HEK293 (cell line): Measurements from ENCODE around the gene PRPF19.

Experiments used
- CTCF ChIA-PET: fragments of 350-600 bp; formaldehyde crosslinking; extraction: SDS; loops from one replicate; lab custom pipeline; 2021; ENCODE audit warnings: antibody characterized with exemption; lab: Yijun Ruan, JAX
- POLR2A ChIA-PET: fragments of 300-600 bp; formaldehyde crosslinking; extraction: SDS; loops from one replicate; lab custom pipeline; 2020; ENCODE audit warnings: antibody characterized with exemption, inconsistent platforms; lab: Yijun Ruan, JAX
- H3K27ac ChIP-seq: fragments of 200-500 bp; sonication (Bioruptor generic); 2 replicates; pipeline ENCODE4 v1.5.1; 2014; ENCODE audit warnings: low read depth, low read length, control low read depth, inconsistent platforms; ENCODE audit errors: extremely low read depth
- H3K36me3 ChIP-seq, 2 experiments: fragments of 200-500 bp in 1 of 2; sonication (Bioruptor generic) in 1 of 2; 1 replicate in 1 of 2; 2 replicates in 1 of 2; pipeline ENCODE4 v1.5.1; 2014 to 2017; ENCODE audit warnings: inconsistent platforms in 2 of 2, low read length in 2 of 2; ENCODE audit not compliant: control insufficient read depth in 2 of 2, insufficient read depth in 1 of 2
- H3K4me1 ChIP-seq: fragments of 200-500 bp; sonication (Bioruptor generic); 2 replicates; pipeline ENCODE4 v1.5.1; 2014; ENCODE audit warnings: mild to moderate bottlenecking, low read length, inconsistent platforms; ENCODE audit not compliant: control insufficient read depth, insufficient read depth
- H3K4me3 ChIP-seq: 2 replicates; pipeline ENCODE4 v1.5.1; 2011; ENCODE audit warnings: low read depth, mild to moderate bottlenecking, control low read depth, low read length, moderate library complexity
- H3K9me3 ChIP-seq: fragments of 200-500 bp; sonication (Bioruptor generic); 2 replicates; pipeline ENCODE4 v1.5.1; 2014; ENCODE audit warnings: low read depth, low read length, inconsistent platforms; ENCODE audit not compliant: control insufficient read depth, insufficient read depth
- IKZF3 ChIP-seq: fragments of 450-650 bp; IDR thresholded peaks from 2 replicates; pipeline ENCODE4 v1.5.0; 2018; ENCODE audit warnings: missing biosample characterization, mild to moderate bottlenecking, missing genetic modification characterization, moderate library complexity
- PRDM1 ChIP-seq: fragments of 450-650 bp; formaldehyde crosslinking; IDR thresholded peaks from 2 replicates; pipeline ENCODE4; 2016; ENCODE audit warnings: missing biosample characterization, missing genetic modification characterization
- ZBTB17 ChIP-seq: fragments of 450-650 bp; formaldehyde crosslinking; IDR thresholded peaks from 2 replicates; pipeline ENCODE4 v1.5.1; 2016; ENCODE audit warnings: missing biosample characterization, missing genetic modification characterization
- ZNF16 ChIP-seq: fragments of 450-650 bp; formaldehyde crosslinking; IDR thresholded peaks from 2 replicates; pipeline ENCODE4 v1.5.1; 2016; ENCODE audit warnings: low read depth, missing biosample characterization, missing genetic modification characterization
- ZNF174 ChIP-seq: fragments of 450-650 bp; formaldehyde crosslinking; IDR thresholded peaks from 2 replicates; pipeline ENCODE4 v1.5.0; 2017; ENCODE audit warnings: missing biosample characterization, mild to moderate bottlenecking, missing genetic modification characterization
- ZNF184 ChIP-seq: fragments of 450-650 bp; IDR thresholded peaks from 2 replicates; pipeline ENCODE4 v1.5.1; 2018; ENCODE audit warnings: missing biosample characterization, mild to moderate bottlenecking, missing genetic modification characterization
- ZNF202 ChIP-seq: fragments of 450-650 bp; formaldehyde crosslinking; IDR thresholded peaks from 2 replicates; pipeline ENCODE4 v1.5.1; 2016; ENCODE audit warnings: missing biosample characterization, missing genetic modification characterization, borderline replicate concordance
- ZNF23 ChIP-seq: fragments of 450-650 bp; formaldehyde crosslinking; IDR thresholded peaks from 2 replicates; pipeline ENCODE4 v1.5.1; 2016; ENCODE audit warnings: missing biosample characterization, missing genetic modification characterization, borderline replicate concordance
- ZNF324 ChIP-seq: fragments of 450-650 bp; formaldehyde crosslinking; IDR thresholded peaks from 2 replicates; pipeline ENCODE4 v1.5.1; 2016; ENCODE audit warnings: missing biosample characterization, missing genetic modification characterization
- ZNF600 ChIP-seq: fragments of 450-650 bp; formaldehyde crosslinking; IDR thresholded peaks from 2 replicates; pipeline ENCODE4 v1.5.1; 2016; ENCODE audit warnings: missing biosample characterization, missing genetic modification characterization
- ZNF670 ChIP-seq: fragments of 450-650 bp; formaldehyde crosslinking; IDR thresholded peaks from 2 replicates; pipeline ENCODE4 v1.5.1; 2016; ENCODE audit warnings: missing biosample characterization, missing genetic modification characterization, low read depth
- TF ChIP-seq, protein P1 (sequence below): IDR thresholded peaks from 2 replicates; pipeline ENCODE4 v1.6.1; 2011; ENCODE audit warnings: mild to moderate bottlenecking, low read depth, low read length, borderline replicate concordance
- TF ChIP-seq, protein P2 (sequence below): fragments of 450-650 bp; formaldehyde crosslinking; IDR thresholded peaks from 2 replicates; pipeline ENCODE4 v1.5.1; 2016; ENCODE audit warnings: missing biosample characterization, missing genetic modification characterization
- TF ChIP-seq, protein P3 (sequence below): fragments of 450-650 bp; formaldehyde crosslinking; IDR thresholded peaks from 2 replicates; pipeline ENCODE4 v1.5.1; 2016; ENCODE audit warnings: missing biosample characterization, missing genetic modification characterization
- TF ChIP-seq, protein P4 (sequence below): fragments of 450-650 bp; formaldehyde crosslinking; IDR thresholded peaks from 2 replicates; pipeline ENCODE4 v1.5.1; 2016; ENCODE audit warnings: missing biosample characterization, missing genetic modification characterization
- TF ChIP-seq, protein P5 (sequence below): fragments of 450-650 bp; formaldehyde crosslinking; IDR thresholded peaks from 2 replicates; pipeline ENCODE4 v1.5.1; 2017; ENCODE audit warnings: missing biosample characterization, missing genetic modification characterization

Gene PRPF19

DNA sequence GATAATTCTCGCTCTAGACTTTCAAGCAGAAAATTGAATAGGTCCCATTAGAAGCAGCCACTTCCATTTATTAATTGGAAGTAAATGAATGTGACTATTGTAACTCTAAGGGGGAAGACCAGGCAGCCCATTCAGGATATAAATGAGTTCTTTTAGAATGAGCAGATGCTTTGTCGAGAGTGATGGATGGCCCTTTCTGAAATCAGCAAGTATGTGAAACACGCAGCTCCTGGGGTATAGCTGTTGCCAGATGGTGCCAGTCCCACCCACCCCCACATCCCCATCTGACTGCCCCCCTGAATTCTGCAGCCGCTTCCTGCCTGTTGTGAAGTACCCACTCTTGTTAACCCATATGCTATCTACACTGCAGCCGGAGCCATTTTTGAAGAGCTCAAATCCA is 41.9 kb upstream of the PRPF19 start (continued):
- TF ChIP-seq, protein P1, sequence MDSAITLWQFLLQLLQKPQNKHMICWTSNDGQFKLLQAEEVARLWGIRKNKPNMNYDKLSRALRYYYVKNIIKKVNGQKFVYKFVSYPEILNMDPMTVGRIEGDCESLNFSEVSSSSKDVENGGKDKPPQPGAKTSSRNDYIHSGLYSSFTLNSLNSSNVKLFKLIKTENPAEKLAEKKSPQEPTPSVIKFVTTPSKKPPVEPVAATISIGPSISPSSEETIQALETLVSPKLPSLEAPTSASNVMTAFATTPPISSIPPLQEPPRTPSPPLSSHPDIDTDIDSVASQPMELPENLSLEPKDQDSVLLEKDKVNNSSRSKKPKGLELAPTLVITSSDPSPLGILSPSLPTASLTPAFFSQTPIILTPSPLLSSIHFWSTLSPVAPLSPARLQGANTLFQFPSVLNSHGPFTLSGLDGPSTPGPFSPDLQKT, result no peak
- TF ChIP-seq ZNF16 (tag by site-specific recombination) (no peak), ZNF202 (no peak)

DNA sequence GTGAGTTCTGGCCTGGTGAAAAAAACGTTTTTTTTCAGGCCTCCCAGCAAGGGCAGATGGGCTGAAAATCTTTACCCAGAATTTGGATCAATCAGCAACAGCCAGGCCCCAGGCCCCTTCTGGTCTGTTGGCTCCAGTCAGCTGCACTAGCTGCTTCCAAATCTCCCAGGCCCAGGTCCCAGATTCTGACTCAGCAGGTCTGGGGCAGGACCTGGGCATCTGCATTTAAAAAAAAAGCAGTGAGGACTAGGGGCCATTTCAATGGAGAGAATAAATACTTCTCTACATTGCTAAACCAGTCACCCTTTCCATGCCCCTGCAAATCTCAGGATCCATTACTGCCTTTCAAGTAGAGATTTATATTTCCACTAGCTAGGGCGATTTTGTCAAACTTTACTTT is 41.3 kb upstream of the PRPF19 start:
- H3K27ac ChIP-seq, result no peak overlapping the region
- no peak overlapping the region for H3K4me3 ChIP-seq
- ChIA-PET POLR2A (no interaction called here), CTCF (interaction anchor here (0.6 kb wide), 1 partner anchor 244 kb away, joined by 3 read pairs; no protein-coding TSS in a partner anchor)
- TF ChIP-seq, protein P2, sequence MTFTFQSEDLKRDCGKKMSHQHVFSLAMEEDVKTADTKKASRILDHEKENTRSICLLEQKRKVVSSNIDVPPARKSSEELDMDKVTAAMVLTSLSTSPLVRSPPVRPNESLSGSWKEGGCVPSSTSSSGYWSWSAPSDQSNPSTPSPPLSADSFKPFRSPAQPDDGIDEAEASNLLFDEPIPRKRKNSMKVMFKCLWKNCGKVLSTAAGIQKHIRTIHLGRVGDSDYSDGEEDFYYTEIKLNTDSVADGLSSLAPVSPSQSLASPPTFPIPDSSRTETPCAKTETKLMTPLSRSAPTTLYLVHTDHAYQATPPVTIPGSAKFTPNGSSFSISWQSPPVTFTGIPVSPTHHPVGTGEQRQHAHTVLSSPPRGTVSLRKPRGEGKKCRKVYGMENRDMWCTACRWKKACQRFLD (tag by site-specific recombination), result no peak
- TF ChIP-seq ZNF670 (tag by site-specific recombination), result no peak
- TF ChIP-seq ZNF324 (tag by site-specific recombination), result no peak
- no peak for TF ChIP-seq ZNF600 (tag by site-specific recombination)
- no peak for TF ChIP-seq ZBTB17 (tag by site-specific recombination)
- no peaks in the 10 kb centered on the region for H3K4me1 ChIP-seq
- H3K9me3 ChIP-seq, result no peaks in the 10 kb centered on the region
- H3K36me3 ChIP-seq, result no peaks in the 10 kb centered on the region

DNA sequence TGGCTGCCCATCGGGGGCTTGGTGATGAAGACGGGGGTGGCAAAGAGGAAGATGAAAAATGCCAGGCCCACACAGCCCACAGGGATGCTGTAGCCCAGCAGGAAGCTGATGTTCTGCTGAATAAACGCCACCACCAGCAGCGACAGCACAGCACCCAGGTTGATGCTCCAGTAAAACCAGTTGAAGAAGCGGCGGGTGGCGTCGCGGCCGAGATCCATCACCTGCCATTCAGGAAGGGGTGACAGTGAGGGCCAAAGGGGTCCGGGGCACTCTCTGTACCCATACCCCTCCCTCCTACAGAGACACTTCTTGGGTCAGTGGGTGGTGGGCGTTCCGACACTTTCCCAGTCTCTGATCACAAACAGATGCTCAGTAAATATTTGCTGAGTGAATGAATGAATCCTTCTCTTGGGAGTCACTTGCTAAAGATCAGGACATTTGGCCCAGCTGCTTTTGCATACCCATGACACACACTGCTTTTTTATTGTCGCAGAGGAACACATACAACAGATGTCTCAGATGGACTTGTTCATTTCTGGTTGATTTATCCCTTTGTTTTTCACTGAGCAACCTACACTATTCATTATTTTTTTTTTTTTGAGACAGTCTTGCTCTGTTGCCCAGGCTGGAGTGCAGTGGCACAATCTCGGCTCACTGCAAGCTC is 40.3 kb upstream of the PRPF19 start:
- H3K36me3 ChIP-seq, result no peaks in the 10 kb centered on the region
- no peaks in the 10 kb centered on the region for H3K9me3 ChIP-seq
- H3K4me3 ChIP-seq, result no peak overlapping the region
- POLR2A ChIA-PET, result no interaction called here
- TF ChIP-seq, protein P3, sequence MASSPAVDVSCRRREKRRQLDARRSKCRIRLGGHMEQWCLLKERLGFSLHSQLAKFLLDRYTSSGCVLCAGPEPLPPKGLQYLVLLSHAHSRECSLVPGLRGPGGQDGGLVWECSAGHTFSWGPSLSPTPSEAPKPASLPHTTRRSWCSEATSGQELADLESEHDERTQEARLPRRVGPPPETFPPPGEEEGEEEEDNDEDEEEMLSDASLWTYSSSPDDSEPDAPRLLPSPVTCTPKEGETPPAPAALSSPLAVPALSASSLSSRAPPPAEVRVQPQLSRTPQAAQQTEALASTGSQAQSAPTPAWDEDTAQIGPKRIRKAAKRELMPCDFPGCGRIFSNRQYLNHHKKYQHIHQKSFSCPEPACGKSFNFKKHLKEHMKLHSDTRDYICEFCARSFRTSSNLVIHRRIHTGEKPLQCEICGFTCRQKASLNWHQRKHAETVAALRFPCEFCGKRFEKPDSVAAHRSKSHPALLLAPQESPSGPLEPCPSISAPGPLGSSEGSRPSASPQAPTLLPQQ (tag by site-specific recombination), result no peak
- TF ChIP-seq, protein P4, sequence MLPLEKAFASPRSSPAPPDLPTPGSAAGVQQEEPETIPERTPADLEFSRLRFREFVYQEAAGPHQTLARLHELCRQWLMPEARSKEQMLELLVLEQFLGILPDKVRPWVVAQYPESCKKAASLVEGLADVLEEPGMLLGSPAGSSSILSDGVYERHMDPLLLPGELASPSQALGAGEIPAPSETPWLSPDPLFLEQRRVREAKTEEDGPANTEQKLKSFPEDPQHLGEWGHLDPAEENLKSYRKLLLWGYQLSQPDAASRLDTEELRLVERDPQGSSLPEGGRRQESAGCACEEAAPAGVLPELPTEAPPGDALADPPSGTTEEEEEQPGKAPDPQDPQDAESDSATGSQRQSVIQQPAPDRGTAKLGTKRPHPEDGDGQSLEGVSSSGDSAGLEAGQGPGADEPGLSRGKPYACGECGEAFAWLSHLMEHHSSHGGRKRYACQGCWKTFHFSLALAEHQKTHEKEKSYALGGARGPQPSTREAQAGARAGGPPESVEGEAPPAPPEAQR (tag by site-specific recombination), result no peak
- no peak for TF ChIP-seq IKZF3
- TF ChIP-seq PRDM1, result no peak
- no peak for TF ChIP-seq ZNF174 (tag by site-specific recombination)
- TF ChIP-seq ZNF23 (tag by site-specific recombination), result no peak
- TF ChIP-seq, protein P5, sequence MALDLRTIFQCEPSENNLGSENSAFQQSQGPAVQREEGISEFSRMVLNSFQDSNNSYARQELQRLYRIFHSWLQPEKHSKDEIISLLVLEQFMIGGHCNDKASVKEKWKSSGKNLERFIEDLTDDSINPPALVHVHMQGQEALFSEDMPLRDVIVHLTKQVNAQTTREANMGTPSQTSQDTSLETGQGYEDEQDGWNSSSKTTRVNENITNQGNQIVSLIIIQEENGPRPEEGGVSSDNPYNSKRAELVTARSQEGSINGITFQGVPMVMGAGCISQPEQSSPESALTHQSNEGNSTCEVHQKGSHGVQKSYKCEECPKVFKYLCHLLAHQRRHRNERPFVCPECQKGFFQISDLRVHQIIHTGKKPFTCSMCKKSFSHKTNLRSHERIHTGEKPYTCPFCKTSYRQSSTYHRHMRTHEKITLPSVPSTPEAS, result no peak
- no peak for TF ChIP-seq ZNF184 (tag by site-specific recombination)
- TF ChIP-seq, protein P1, result no peak
- CTCF ChIA-PET, result no interaction called here
- H3K27ac ChIP-seq, result no peak overlapping the region
- no peaks in the 10 kb centered on the region for H3K4me1 ChIP-seq
